Islet of Langerhans (tissue), 1 donor: Measurements from ENCODE around the gene DNAJC8.

ENCODE experiments used
- FAIRE-seq: peaks from one replicate; lab custom pipeline; 2011; peaks lifted over from hg19 to GRCh38; lab: Jason Lieb, UNC

Gene DNAJC8, protein sequence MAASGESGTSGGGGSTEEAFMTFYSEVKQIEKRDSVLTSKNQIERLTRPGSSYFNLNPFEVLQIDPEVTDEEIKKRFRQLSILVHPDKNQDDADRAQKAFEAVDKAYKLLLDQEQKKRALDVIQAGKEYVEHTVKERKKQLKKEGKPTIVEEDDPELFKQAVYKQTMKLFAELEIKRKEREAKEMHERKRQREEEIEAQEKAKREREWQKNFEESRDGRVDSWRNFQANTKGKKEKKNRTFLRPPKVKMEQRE

DNA sequence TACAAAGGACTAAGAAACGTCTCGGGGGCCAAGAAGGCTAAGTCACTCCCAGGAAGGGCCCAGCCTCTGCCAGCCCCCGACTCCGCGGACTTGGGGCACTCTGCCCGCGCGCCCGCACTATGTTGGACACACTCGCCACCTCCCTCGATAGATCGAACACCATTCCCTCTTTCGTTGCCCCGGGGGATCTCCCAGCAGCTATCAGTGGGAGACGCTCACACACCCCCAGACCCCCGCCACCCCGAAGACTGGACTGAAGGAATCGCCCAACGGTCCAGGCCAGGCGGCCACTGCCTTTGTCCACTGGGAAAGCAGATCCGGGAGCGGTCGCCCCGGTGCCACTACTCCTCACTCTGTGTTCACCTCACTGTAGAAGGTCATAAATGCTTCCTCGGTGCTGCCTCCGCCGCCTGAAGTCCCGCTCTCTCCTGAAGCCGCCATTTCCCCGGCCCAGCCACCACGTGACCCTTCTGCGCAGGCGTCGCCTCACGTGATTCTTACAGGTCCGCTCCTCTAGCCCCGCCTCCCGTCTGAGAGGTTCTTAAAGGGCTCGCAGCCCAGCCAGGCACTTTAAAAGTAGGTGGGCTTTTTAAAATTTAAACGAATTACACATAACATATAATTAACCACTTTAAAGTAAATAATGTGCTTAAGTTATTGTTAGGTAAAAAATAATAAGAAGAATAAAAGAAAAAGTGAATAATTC lies at the start of gene DNAJC8:
DNAJC8 (minus strand) TSS at position 472 of the 706 bp plus-strand sequence; CDS start at position 441, 31 bp downstream.
- FAIRE-seq = no peak

DNA sequence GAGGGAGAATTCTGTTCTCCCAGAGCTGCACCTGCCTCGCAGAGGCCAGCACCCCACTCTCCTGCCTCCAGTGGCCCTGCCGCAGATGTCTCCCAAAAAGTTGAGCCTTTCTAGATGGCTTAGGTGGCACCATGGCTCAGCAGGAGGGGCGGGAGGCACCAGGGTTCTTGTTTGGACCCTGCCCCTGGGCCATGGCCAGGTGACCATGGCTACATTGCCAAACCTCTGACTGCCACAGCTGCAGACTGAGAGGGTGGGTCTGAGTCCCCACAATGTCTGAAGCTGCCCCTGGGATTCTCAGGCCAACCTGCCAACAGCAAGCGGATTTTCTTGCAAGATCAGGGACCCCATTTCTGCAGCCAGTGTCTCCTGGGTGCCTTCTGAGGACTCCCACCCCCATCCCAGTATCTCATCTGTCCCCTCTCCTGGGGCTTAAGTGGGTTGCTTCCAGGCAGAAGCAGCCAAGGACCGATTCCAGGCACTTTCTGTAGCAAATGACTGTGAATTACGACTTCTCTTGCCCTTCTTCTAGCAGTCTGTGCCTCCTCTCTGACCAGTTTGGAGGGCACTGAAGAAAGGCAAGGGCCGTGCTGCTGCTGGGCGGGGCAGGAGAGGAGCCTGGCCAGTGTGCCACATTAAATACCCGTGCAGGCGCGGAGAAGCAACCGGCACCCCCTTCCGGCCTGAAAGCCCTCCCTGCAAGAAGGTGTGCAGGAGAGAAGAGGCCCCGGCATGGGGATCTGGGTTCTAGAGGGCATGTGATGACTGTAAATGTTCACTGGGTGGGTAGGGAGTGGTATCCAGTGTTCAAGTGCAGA lies 49.0 kb upstream of the DNAJC8 start:
- no peak for FAIRE-seq

DNA sequence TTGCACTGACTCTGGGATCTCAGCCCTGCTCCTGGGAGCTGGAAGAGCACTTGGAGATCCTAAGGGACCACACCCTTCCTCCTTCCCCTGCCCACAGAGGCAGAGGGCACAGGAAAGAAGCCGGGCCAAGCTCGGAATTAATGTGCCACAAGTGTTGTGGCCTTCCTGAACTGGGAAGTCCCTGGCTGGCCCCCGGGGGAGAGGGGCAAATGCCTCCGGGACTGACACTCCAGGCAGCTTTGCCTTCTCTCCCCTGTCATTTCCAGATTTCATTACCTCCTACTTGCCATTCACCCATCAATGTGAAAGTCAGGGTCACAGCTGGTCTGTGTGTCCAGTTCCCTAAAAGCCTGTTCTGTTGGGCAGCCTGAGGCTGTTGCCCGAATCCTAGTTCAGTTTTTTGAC lies 48.1 kb upstream of the DNAJC8 start:
- no peak for FAIRE-seq

DNA sequence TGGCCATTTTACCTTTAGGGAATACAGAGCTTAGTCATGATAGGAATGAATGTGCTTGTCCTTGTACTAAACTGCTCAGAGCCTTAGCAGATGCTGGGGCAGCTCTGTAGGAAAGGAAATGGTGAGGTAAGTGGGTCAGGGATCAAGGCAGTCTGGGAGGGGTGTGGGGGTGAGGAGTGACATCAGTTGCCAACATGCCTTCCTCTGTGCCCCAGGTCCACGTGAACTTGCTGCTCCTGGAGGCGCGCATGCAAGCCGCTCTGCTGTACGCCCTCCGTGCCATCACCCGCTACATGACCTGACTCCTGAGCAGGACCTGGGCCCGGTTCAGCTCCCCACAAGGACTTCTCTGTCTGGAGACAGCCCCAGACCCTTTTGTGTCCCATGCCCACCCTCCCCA lies 47.7 kb upstream of the DNAJC8 start:
- FAIRE-seq = no peak

DNA sequence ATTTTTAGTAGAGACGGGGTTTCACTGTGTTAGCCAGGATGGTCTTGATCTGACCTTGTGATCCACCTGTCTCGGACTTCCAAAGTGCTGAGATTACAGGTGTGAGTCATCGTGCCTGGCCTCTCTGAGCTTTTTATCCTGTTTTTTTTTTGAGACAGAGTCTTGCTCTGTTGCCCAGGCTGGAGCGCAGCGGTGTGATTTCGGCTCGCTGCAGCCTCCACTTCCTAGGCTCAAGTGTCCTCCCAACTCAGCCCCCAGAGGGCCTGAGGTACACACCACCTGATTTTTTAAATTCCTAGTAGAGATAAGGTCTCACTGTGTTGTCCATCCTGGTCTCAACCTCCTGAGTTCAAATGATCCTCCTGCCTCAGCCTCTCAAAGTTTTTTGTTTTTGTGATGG lies 46.9 kb upstream of the DNAJC8 start:
- FAIRE-seq = no peak

DNA sequence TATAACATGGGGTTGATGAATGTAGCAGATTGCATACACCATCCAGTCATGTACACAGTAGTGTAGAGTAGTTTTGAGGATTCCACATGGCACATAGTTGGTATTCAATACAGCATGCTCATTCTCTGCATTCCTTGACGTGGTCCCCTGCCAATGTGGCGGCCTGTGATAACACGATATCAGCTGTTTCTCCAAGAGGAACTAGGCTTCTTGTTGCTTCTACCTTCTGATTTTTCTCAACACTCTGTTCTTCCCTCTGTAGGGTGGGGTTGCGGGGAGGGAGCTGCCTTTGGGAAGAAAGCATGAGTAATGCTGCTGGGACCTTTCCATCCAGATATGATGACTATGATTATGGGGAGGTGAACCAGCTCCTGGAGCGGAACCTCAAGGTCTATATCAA lies 45.9 kb upstream of the DNAJC8 start:
- FAIRE-seq = no peak

DNA sequence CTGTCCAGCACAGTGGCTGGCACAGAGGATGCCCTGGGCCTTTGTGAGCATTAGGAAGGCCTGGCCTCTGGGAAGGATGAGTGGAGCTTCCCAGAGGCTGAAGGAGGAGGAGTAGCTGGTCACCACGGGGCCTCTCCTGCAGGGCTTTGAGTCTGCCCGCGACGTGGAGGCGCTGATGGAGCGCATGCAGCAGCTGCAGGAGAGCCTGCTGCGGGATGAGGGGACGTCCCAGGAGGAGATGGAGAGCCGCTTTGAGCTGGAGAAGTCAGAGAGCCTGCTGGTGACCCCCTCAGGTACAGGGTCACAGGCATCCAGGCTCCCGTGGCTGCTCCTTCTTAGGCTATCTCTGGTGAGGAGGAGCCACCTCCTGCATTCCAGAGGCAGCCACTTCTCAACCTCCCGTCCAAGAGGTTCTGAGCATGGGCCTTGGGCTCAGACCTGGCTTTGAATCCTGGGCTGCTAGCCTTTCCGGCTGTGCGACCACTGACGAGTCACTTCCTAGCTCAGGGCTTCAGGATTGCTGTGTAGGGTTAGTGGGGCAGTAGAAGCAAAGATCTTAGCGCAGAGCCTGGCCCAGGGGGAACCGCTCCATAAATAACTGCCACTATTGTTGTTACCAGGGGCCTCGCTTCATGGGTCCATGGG lies 40.5 kb upstream of the DNAJC8 start:
- no peak for FAIRE-seq

DNA sequence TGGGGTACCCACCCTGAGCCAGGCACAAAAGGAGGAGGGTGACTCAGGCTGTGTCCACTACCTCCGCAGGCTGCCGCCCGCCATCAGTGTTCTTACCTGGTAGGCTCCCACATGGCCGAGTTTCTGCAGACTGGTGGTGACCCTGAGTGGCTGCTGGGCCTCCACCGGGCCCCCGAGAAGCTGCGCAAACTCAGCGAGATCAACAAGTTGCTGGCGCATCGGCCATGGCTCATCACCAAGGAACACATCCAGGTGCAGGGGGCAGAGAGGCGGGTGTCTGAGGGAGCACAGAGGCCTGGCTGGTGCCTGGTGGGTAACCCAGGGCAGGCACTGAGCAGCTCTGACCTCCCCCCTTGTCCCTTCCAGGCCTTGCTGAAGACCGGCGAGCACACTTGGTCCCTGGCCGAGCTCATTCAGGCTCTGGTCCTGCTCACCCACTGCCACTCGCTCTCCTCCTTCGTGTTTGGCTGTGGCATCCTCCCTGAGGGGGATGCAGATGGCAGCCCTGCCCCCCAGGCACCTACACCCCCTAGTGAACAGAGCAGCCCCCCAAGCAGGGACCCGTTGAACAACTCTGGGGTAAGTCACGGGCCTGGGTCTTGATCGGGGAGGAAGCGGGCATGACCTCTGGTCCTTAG lies 39.5 kb upstream of the DNAJC8 start:
- FAIRE-seq = no peak

DNA sequence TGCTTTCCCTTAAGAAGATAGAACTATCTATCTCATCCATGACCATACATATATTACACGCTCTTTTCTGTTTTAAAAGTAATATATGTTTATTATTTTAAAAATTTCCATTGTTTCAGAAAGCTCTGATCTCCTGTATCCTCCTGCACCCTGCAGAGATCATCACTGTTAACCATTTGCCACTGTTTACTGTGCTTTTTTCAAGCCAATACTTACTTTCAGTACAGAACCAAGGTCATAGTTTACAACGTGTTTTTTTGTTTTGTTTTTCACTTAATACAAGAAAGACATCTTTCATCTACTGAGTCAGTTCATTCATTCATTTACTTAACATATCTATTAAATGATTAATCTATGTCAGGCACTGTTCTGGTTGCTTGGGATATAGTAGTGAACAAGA lies 36.7 kb upstream of the DNAJC8 start:
- no peak for FAIRE-seq

DNA sequence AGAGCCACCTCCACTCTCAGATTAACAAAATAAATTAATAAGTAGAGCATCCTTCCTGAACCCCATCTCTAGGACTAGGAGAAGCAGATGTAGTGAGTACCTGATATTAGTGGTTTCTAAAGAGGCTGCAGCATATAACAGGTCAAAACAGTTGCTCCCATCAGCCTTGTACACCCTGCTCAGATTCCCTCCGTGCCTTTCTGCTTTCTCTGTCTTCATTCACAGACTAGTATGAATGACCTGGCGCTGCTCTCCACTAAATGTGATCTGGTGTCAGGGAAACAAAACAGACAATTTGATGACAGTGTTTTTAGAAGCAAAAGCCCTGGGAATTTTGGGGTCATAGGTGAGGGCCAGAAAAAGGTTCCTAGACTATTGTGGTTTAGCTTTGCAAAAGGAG lies 34.8 kb upstream of the DNAJC8 start:
- FAIRE-seq = no peak

DNA sequence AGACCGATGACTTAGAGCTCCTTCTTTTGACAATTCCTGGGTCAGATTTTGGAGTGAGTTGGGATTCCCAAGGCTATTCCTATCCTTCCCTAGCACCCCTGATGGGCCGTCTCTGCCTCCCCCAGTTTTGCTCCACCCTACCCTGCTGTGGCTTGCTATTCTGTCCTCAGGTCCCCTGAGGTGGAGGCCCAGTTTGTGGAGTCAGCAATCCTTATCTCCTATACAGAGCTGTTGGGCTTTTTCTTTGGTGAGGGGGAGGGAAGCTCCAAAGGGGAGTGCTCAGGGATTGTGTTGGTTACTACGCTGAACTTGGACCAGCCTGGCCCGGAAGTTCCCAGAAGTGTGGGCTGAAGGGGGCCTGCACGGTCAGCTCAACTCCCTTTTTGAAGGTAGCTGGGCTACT lies 34.1 kb upstream of the DNAJC8 start:
- no peak for FAIRE-seq

DNA sequence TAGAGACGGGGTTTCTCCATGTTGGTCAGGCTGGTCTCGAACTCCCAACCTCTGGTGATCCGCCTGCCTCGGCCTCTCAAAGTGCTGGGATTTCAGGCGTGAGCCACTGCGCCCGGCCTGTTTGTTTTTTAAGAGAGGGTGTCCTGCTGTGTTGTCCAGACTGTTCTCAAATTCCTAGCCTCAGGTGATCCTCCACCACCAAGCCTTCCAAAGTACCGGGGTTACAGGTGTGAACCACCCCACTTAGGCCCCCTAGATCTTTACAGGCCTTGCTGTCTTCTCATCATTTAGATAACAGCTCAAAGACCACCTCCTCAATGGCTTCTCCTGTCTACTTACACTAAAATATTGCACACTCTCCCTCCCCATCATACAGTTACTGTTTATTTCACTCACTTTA lies 32.7 kb upstream of the DNAJC8 start:
- no peak for FAIRE-seq

DNA sequence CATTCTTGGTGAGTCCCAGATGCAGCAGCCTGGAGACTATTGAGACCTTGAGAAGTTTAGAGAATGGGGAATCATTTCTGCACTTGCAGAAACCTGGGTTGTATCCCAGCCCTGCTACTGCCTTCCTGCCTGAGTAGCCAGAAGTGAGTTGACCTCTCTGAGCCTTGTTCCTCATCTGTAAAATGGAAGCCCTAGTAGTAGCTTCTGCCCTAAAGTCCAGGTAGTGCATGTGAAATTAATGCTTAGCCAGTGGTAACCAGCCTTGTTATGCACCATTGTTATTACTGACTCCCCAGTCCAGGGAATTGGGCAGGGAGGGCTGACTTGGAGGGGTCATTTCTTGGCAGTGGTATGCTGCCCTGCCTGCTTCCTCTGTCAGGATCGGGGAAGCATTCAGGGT lies 32.1 kb upstream of the DNAJC8 start:
- no peak for FAIRE-seq

DNA sequence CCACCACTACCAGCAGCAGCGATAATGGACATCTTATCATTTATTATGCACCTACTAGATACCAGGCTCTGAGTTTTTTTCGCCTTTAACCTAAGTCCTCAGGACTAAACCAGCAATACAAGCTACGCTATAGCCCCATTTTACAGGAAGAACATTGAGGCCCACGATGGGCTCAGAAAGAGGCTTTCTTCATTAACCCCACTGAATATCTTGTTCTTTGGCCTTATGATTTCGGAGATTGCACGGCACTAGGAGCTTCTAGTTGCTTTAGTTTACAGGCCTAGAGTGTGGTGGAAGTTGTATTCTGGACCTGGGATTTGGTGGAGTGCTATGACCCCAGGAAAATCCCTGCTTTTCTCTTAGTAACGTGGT lies 28.0 kb upstream of the DNAJC8 start:
- FAIRE-seq = no peak

DNA sequence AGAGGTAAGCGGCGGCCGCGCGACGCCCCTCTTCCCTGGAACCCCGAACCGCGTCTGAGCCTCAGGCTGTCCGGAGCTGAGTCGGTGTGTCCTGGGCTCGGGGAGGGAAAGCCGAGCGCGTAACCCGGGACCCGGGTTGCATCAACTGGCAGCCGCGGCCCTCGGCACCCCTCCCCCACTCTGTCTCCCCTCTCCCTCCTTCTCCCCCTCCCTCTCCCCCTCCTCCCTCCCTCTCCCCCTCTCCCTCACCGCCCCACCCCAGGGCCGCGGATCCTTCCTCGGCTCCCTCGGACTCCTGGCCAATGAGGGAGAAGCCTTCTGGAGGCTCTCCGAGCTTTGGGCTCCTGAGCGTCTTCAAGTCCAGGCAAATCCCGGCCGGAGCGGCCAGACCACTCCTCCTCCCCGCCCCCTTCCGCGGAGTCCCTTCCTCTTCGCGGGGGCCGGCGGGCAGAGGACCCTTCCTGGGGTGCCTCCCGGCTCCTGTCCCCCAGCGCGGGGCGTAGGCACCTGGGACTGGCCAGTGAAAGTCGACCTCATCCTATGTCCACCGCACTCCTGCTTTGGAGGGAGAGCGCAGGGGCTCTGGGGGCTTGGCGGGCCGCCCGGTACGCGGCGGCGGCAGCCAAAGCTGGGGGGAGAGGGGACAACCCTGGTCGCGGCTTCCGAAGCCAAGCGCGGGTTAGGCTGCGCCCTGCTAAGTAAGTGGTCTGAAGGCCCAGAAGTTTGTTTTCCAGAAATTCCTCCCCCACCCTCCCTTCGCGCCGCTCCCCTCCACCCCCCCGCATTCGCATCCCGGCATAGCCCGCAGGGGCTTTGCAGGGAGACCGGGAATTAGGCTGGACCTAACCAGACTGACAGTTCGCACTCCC lies 27.3 kb upstream of the DNAJC8 start:
- no peak for FAIRE-seq

DNA sequence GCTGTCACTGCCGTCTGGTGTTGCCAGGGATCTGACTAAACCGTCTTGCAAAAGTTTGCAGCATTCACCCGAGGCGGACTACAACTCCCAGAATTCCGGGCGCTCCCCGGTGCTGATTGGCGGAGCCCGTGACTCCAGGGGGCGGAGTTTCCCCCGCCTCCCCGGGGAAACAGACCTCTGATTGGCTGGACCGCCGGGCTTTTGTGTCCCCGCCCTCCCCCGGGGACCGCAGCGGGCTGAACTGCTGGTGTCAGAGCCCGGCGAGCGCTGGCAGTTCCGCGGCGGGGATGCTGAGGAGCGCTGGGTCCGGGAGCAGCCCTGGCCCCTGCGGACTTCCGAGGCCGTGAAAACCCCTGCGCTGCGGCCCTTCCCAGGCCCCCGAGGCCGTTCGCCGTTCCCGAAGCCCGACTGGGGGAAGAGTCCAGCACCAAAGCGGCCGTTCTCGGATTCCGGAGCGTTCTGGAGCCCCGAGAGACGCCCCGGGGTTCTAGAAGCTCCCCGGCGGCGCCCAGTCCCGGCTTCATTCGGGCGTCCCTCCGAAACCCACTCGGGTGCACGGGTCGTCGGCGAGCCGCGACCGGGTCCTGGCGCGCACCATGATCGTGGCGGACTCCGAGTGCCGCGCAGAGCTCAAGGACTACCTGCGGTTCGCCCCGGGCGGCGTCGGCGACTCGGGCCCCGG lies 26.6 kb upstream of the DNAJC8 start, which contains the start of gene SESN2:
SESN2 (plus strand) TSS at position 267 of the 682 bp plus-strand sequence; CDS start at position 597, 330 bp downstream.
- no peak for FAIRE-seq

DNA sequence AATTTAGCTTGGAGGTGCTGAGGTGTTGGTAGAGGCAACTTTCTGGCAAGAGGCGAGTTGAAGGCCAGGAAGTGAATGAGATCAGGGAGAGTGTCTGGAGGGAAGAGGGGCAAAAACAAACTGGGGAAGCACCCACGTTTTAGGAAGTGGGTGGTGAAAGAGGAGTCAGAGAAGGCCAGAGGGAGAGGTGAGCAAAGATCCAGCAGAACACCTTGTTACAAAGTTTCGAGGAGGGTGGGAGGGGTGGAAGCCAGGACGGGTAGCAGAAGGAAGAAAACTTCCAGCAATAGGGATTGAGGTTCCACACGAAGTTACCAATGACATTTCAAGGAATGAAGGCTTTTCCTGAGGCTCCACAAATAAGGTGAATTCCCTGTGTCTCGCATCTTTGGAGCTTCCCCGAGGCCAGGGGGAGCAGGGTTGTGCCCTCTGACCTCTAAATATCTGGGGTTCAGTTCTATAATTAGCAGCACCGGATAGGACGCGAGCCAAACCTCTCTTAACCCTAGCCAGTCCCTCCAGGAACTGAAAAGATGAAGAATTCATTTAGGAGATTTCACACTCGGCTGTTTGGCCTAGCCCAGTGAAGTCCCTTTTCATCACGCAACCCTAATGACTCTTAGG lies 25.9 kb upstream of the DNAJC8 start:
- FAIRE-seq = no peak

DNA sequence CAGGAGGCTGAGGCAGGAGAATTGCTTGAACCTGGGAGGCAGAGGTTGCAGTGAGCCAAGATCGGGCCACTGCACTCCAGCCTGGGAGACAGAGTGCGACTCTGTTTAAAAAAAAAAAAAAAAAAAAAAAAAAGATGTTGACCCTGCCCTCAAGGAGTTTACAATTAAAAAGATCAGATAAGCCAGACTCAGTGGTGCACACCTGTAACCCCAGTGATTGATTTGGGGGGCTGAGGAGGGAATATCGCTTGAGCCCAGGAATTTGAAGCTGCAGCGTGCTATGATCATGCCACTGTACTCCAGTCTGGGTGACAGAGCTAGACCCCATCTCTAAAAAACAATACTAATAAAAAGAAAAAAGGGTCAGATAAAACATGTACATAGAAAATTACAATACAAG lies 24.9 kb upstream of the DNAJC8 start:
- FAIRE-seq = no peak

DNA sequence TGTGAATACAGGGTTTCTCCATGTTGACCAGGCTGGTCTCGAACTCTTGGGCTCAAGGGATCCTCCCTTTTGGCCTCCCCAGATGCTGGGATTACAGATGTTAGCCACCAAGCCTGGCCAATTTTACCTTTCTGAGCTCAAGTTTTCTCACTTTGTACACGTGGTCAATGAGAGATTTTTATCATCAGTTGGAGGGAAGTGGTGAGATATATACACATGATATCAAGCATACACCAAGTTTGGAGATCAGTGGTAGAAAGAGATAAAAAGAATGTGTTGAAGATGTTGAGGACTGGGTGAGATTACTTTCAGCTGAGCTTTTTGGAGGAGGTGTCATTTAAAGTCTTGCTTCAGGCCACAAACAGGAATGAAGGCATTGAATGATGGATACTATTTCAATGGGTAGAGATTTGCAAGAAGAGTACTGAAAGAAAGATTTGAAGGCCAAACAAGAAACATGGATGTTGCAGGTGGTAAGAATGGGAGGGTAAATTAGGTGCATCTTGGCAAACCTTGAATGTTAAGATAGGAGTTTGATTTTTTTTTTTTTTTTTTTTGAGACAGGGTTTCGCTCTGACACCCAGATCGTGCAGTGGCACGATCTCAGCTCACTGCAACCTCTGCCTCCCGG lies 23.5 kb upstream of the DNAJC8 start:
- no peak for FAIRE-seq

DNA sequence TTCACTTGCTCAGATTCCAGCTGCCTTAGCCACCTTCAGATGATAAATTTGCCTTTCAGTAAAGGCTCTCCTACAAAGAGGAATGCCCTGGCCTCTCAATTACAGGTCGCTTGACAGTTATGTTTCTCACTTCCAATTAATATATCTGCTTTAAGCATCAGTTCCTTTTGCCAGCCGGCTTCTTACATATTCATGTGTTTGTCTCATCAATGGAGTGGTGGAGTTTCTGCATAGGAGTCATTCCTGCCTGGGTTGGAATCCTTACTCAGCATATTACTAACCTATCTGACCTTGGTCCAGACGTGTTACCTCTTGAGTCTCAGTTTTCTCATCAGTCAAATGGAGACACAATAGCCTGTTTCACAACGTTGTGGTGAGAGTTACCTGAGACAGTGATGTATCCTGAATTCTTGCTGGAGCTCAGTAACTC lies 17.1 kb upstream of the DNAJC8 start:
- FAIRE-seq = no peak
